ENCODE results near the gene GNG13.
A peak's percentile ranks its signal among the peaks of the same experiment; 100 is the strongest.

The GNG13 gene

DNA sequence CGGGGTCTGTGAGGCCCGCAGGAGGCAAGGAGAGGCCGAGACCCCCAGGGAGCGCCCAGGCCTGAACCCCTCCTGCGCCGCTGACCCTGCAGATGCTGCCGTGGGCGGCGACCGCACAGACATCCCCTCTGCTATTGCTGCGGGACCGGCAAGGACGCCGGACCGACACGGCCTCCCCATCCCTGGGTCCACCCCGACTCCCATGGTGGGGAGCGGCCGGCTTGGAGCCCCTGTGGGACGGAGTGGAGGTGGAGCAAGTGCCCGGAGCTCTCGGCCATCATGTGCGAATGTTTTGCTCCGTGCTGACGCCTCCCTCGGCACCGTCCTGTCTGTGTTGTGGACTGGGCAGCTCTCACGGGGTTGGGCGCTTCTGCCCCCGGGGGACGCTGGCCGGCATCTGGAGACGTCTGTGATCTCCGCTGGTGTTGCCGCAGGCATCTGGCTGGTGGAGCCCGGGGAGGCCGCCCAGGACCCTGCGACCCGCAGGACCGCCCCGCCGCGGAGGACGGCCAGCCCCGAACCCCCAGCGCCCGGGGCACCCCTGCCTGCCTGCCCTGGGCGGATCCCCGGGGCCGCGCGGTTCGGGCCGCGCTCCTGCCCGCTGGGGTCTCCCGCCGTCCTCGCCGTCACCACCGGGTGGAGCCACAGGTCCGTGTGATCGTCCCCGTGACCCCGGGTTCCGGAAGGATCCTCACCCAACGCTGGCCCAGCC lies 12.8 kb upstream of the GNG13 start:
- H3K4me3 ChIP-seq (ENCODE audit: control insufficient read depth, low read depth, low read length): no peak overlapping the region
- TF ChIP-seq, protein P1, sequence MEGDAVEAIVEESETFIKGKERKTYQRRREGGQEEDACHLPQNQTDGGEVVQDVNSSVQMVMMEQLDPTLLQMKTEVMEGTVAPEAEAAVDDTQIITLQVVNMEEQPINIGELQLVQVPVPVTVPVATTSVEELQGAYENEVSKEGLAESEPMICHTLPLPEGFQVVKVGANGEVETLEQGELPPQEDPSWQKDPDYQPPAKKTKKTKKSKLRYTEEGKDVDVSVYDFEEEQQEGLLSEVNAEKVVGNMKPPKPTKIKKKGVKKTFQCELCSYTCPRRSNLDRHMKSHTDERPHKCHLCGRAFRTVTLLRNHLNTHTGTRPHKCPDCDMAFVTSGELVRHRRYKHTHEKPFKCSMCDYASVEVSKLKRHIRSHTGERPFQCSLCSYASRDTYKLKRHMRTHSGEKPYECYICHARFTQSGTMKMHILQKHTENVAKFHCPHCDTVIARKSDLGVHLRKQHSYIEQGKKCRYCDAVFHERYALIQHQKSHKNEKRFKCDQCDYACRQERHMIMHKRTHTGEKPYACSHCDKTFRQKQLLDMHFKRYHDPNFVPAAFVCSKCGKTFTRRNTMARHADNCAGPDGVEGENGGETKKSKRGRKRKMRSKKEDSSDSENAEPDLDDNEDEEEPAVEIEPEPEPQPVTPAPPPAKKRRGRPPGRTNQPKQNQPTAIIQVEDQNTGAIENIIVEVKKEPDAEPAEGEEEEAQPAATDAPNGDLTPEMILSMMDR (conservative IDR thresholded peaks at IDR 0.05; ENCODE audit: control insufficient read depth, insufficient read depth, low read depth, low read length): peak; percentile 41
- peak; percentile 20 for DNase-seq (ENCODE audit: low read depth)

DNA sequence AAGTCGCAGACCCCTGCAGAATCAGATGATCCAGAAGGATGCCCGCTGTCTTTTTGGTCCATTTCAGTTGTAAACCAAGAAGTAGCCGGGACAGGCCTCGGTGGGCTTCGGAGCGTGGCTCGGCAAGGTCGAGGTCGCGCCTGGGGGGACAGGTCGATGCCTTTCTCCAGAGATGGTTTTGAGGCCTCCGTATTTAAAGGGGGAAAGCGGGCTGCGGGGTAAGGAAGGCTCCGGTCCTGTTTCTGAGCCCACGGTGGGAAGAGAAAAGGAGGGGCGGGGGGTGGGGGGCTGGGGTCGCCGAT lies 7.5 kb upstream of the GNG13 start:
- peak overlapping the region; percentile 79 for H3K4me3 ChIP-seq (ENCODE audit: control insufficient read depth, low read depth, low read length)
- no peak for DNase-seq (ENCODE audit: low read depth)
- TF ChIP-seq, protein P1 (conservative IDR thresholded peaks at IDR 0.05; ENCODE audit: control insufficient read depth, insufficient read depth, low read depth, low read length): no peak

DNA sequence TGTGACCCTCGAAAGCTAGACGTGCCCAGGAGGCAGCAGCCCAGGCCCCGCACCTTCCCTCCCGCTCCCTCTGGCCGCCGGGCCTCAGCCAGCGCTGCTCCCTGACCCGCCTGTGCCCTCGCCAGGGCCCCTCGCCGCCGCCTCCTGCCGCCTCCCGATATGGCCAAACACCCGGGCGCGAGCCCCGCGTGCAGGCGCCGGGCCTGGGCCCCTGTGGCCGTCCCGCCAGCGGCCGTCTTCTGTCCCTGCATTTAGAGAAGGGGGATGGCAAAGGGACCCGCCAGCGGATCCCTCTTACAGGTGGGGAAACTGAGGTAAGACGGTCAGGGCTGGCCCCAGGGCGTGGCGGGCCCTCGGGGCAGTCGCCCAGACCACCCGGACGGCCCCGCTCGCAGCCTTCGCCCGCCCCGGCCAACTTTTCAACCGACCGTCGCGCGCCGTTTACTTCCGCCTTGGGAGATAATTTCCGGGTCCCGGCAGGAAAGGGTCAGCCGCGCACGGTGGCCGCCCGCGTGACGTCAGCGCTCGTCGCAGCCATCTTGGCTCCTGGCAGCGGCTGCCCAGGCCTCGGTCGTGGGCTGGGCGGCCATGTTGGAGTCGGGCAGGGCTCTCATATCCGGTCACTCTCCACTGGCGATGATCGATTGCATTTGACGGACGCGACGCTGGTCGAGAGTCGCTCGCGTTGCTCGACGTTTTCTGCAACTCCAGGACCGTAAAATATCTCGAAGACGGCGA lies 7.0 kb upstream of the GNG13 start:
- peak overlapping the region; percentile 79 for H3K4me3 ChIP-seq (ENCODE audit: control insufficient read depth, low read depth, low read length)
- peak; percentile 89 for DNase-seq (ENCODE audit: low read depth)
- TF ChIP-seq, protein P1 (conservative IDR thresholded peaks at IDR 0.05; ENCODE audit: control insufficient read depth, insufficient read depth, low read depth, low read length): no peak

DNA sequence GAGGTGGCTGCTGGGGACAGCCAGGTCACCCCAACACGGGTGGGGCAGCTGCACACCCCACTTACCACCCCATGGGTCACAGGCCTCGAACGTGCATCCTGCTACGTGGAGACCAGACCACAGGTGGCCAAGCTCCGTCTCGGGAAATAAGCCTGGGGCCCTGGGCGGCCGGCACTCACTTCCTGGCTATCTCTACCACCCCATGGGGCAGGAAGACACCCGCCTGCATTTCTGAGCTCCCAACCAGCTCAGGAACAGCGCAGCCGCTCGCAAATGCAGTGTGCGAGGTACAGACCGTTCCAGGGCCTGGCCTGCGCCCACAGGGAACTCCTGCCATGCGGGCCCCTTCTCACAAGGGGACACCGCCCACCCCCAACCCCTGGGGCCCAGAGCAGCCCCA lies 4.9 kb upstream of the GNG13 start:
- no peak overlapping the region for H3K4me3 ChIP-seq (ENCODE audit: control insufficient read depth, low read depth, low read length)
- TF ChIP-seq, protein P1 (conservative IDR thresholded peaks at IDR 0.05; ENCODE audit: control insufficient read depth, insufficient read depth, low read depth, low read length): no peak
- DNase-seq (ENCODE audit: low read depth): no peak

DNA sequence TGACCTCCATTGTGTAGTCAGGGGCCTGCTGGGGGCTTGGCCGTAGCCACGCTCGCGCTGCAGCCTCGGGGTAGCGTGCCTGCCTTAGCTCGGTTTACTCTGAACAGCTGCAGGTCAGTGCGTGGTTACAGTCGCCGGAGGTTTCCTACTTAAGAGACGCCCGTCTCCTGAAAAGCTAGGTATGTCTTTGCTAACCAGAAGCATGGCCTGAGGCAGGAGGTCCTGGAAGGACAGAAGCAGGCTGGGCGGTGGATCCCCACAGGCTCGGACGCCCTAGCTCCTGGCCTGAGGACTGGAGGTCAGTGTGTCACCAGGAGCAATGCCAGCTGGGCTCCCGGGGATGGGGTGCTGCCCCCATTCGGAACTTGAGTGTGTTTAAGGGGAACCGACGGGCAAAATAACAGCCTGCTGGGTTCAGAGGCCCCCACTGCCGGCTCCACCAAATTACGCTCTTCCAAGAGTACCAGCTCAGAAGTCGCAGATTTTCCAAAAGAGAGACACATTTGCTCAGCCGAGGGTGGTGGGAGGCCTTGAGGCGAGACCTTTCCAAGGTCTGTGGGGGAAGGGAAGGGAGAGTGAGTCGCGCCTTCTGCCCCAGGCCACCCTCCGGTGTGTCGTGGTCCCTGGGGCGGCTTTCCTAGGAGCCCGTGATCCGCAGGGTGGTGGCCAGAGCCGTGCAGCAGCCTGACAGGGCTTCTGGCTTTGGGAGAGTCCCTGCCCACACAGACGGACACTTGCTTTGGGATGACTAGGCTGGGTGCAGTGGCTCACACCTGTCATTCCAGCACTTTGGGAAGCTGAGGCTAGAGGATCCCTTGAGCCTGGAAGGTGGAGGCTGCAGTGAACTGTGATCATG lies 3.9 kb upstream of the GNG13 start:
- no peak for DNase-seq (ENCODE audit: low read depth)
- TF ChIP-seq, protein P1 (conservative IDR thresholded peaks at IDR 0.05; ENCODE audit: control insufficient read depth, insufficient read depth, low read depth, low read length): no peak
- H3K4me3 ChIP-seq (ENCODE audit: control insufficient read depth, low read depth, low read length): no peak overlapping the region

DNA sequence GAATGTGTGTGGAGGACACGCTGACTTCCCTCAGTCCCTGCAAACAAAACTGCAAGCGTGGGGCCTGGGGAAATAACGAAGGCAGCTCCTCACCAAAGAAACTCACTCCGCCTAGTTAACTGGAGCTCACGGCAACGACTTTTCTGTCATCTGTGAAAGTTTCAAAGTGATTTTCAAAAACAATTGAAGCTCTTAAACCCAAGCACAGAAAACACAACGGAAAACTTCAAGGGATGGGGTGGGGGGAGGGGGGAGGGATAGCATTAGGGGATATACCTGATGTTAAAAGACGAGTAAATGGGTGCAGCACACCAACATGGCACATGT lies 3.2 kb upstream of the GNG13 start:
- no peak for DNase-seq (ENCODE audit: low read depth)
- H3K4me3 ChIP-seq (ENCODE audit: control insufficient read depth, low read depth, low read length): no peak overlapping the region
- TF ChIP-seq, protein P1 (conservative IDR thresholded peaks at IDR 0.05; ENCODE audit: control insufficient read depth, insufficient read depth, low read depth, low read length): no peak
